Loucy (cell line): ENCODE results near the gene CAAP1.

Source experiments
- EZH2phosphoT487 ChIP-seq: fragments of 200-600 bp; IDR thresholded peaks from 2 replicates; pipeline ENCODE4 v1.6.1; 2018; ENCODE audit warnings: antibody characterized with exemption, mild to moderate bottlenecking, moderate library complexity, borderline replicate concordance
- TF ChIP-seq, protein P1 (sequence below): fragments of 200-600 bp; sonication (generic); conservative IDR thresholded peaks from 2 replicates; pipeline ENCODE4 v1.5.1; 2014; ENCODE audit warnings: mild to moderate bottlenecking, antibody characterized with exemption, low read length

DNA sequence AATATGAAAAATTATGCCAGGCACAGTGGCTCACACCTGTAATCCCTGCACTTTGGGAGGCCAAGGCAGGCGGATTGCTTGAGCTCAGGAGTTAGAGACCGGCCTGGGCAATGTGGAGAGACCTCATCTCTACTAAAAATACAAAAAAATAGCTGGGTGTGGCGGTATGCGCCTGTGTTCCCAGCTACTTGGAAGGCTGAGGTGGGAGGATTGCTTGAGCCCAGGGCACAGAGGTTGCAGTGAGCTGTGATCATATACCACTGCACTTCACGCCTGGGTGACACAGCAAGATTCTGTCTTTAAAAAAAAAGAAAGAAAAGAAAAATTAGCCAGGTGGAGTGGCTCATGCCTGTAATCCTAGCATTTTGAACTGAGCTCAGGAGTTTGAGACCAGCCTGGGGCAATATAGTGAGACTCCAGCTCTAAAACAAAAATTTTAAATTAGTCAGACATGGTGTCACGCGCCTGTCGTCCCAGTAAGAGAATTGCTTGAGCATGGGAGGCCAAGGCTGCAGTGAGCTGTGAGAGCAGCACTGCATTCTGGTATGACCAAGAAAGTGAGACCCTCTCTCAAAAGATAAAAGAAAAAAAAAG, 36.4 kb upstream of the CAAP1 start:
- TF ChIP-seq, protein P1, sequence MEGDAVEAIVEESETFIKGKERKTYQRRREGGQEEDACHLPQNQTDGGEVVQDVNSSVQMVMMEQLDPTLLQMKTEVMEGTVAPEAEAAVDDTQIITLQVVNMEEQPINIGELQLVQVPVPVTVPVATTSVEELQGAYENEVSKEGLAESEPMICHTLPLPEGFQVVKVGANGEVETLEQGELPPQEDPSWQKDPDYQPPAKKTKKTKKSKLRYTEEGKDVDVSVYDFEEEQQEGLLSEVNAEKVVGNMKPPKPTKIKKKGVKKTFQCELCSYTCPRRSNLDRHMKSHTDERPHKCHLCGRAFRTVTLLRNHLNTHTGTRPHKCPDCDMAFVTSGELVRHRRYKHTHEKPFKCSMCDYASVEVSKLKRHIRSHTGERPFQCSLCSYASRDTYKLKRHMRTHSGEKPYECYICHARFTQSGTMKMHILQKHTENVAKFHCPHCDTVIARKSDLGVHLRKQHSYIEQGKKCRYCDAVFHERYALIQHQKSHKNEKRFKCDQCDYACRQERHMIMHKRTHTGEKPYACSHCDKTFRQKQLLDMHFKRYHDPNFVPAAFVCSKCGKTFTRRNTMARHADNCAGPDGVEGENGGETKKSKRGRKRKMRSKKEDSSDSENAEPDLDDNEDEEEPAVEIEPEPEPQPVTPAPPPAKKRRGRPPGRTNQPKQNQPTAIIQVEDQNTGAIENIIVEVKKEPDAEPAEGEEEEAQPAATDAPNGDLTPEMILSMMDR, result no peak
- TF ChIP-seq EZH2phosphoT487, result no peak
